Neural cell (in vitro differentiated cells): ENCODE results near the gene OR6N2. TPM values are rescaled to one million over a fixed set of nuclear protein-coding genes. Genes with fewer than 3 reads are reported as not detected.

Source experiments
- H2AFZ ChIP-seq: fragments of 200-600, 300-800 bp; sonication (generic), shearing (Covaris generic); 2 replicates; pipeline ENCODE4 v1.6.0; 2014; ENCODE audit warnings: low read depth, mild to moderate bottlenecking, antibody characterized with exemption, low read length, moderate library complexity
- H3F3A ChIP-seq: fragments of 200-600 bp; shearing (Covaris generic); 2 replicates; pipeline ENCODE4 v1.6.1; 2016; ENCODE audit warnings: mild to moderate bottlenecking, moderate library complexity, mixed read lengths, antibody characterized with exemption, low read length; ENCODE audit not compliant: insufficient read depth, poor library complexity, severe bottlenecking
- H3K27ac ChIP-seq: fragments of 200-600, 300-800 bp; sonication (generic), shearing (Covaris generic); 2 replicates; pipeline ENCODE4 v1.5.1; 2014; ENCODE audit warnings: mild to moderate bottlenecking, low read length, moderate library complexity
- H3K27me3 ChIP-seq: fragments of 300-800, 200-600 bp; sonication (generic), shearing (Covaris generic); 2 replicates; pipeline ENCODE4 v1.6.0; 2014; ENCODE audit warnings: mild to moderate bottlenecking, low read depth, low read length, moderate library complexity; ENCODE audit not compliant: insufficient read depth
- H3K36me3 ChIP-seq: fragments of 300-800, 200-600 bp; sonication (generic), shearing (Covaris generic); 2 replicates; pipeline ENCODE4 v1.5.1; 2014; ENCODE audit warnings: mild to moderate bottlenecking, antibody characterized with exemption, low read length, moderate library complexity; ENCODE audit not compliant: insufficient read depth
- H3K4me2 ChIP-seq: fragments of 300-800, 200-600 bp; sonication (generic), shearing (Covaris generic); 2 replicates; pipeline ENCODE4 v1.6.0; 2014; ENCODE audit warnings: mild to moderate bottlenecking, low read length
- H3K4me3 ChIP-seq: fragments of 300-800, 200-600 bp; sonication (generic), shearing (Covaris generic); 2 replicates; pipeline ENCODE4 v1.5.1; 2014; ENCODE audit warnings: mild to moderate bottlenecking, low read length, moderate library complexity
- H3K79me2 ChIP-seq: fragments of 200-600 bp; shearing (Covaris generic); replicated peaks from 2 replicates; pipeline ENCODE4 v1.6.0; 2014; ENCODE audit warnings: mild to moderate bottlenecking, low read length, moderate library complexity; ENCODE audit not compliant: insufficient read depth
- H3K9ac ChIP-seq: fragments of 300-800, 200-600 bp; sonication (generic), shearing (Covaris generic); 2 replicates; pipeline ENCODE4 v1.6.1; 2016; ENCODE audit warnings: mild to moderate bottlenecking, low read length, mixed read lengths
- H3K9me2 ChIP-seq: fragments of 200-600 bp; shearing (Covaris generic); 2 replicates; pipeline ENCODE4 v1.6.1; 2016; ENCODE audit warnings: mild to moderate bottlenecking, low read length, mixed read lengths; ENCODE audit not compliant: insufficient read depth
- H3K9me3 ChIP-seq: fragments of 200-600, 300-800 bp; sonication (generic), shearing (Covaris generic); 2 replicates; pipeline ENCODE4 v1.6.1; 2016; ENCODE audit warnings: mild to moderate bottlenecking, mixed run types, low read length, moderate library complexity, mixed read lengths
- H4K20me1 ChIP-seq: fragments of 200-600 bp; shearing (Covaris generic); 2 replicates; pipeline ENCODE4 v1.6.1; 2016; ENCODE audit warnings: mild to moderate bottlenecking, mixed run types; ENCODE audit not compliant: insufficient read depth
- EP300 ChIP-seq: fragments of 450-650 bp; conservative IDR thresholded peaks from 2 replicates; pipeline ENCODE4 v1.6.1; 2014; ENCODE audit warnings: antibody characterized with exemption, mild to moderate bottlenecking, moderate library complexity; ENCODE audit not compliant: poor library complexity, severe bottlenecking
- EZH2 ChIP-seq: fragments of 200-600, 300-800 bp; shearing (Covaris generic), sonication (generic); IDR thresholded peaks from 2 replicates; pipeline ENCODE4 v1.6.1; 2014; ENCODE audit warnings: antibody characterized with exemption, low read length, borderline replicate concordance, mild to moderate bottlenecking; ENCODE audit not compliant: insufficient read depth, poor library complexity, severe bottlenecking
- MXI1 ChIP-seq: fragments of 450-650 bp; conservative IDR thresholded peaks from 2 replicates; pipeline ENCODE4 v1.6.1; 2014; ENCODE audit warnings: antibody characterized with exemption, mild to moderate bottlenecking; ENCODE audit not compliant: poor library complexity, severe bottlenecking
- SMC3 ChIP-seq: fragments of 450-650 bp; conservative IDR thresholded peaks from 2 replicates; pipeline ENCODE4 v1.6.1; 2014; ENCODE audit warnings: antibody characterized with exemption, mild to moderate bottlenecking, moderate library complexity; ENCODE audit not compliant: poor library complexity
- TAF1 ChIP-seq: IDR thresholded peaks from 2 replicates; pipeline ENCODE4 v1.6.1; 2012; ENCODE audit warnings: low read depth
- polyA minus RNA-seq: library from RNA; depleted of rRNA, polyadenylated mRNA; stranded (reverse); fragments of >200 nt; gene quantifications from 2 replicates; pipeline ENCODE4 v1.2.3, GENCODE V29; 2014
- polyA plus RNA-seq: library from polyadenylated mRNA; depleted of rRNA; stranded (reverse); fragments of >200 nt; gene quantifications from 2 replicates; pipeline ENCODE4 v1.2.3, GENCODE V29; 2014
- TF ChIP-seq, protein P1 (sequence below): IDR thresholded peaks from 2 replicates; pipeline ENCODE4 v1.6.1; 2012; ENCODE audit warnings: borderline replicate concordance
- TF ChIP-seq, protein P2 (sequence below): fragments of 450-650 bp; IDR thresholded peaks from 2 replicates; pipeline ENCODE4 v1.5.1; 2014; ENCODE audit warnings: antibody characterized with exemption, mild to moderate bottlenecking, moderate library complexity; ENCODE audit not compliant: poor library complexity, severe bottlenecking

Gene OR6N2, protein sequence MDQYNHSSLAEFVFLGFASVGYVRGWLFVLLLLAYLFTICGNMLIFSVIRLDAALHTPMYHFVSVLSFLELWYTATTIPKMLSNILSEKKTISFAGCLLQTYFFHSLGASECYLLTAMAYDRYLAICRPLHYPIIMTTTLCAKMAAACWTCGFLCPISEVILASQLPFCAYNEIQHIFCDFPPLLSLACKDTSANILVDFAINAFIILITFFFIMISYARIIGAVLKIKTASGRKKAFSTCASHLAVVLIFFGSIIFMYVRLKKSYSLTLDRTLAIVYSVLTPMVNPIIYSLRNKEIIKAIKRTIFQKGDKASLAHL
- polyA plus RNA-seq = not detected in 2 replicates
- polyA minus RNA-seq = not detected in 2 replicates

DNA sequence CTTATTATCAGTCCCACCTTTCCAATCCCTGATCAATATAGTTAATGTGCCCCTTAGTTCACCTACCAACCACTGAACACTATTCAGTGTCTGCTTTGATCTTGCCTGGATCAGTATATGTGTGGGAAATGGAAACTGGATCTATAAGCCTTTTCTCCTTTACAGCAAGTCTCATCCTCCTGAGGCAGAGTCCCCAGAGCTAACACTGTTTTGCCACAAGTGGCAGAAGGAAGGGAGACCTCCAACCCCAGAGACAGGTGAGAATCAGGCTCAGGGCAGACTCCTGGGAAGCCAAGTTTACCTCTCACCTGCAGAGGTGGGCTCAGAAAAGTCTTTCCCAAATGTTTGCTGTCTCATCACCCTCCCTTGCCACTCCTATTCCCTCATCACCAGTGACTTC, at the start of gene OR6N2:
TSS of gene OR6N2 (minus strand) at position 101 of the 400 bp plus-strand sequence. CDS start 3,569 bp downstream, outside the sequence.
- TF ChIP-seq TAF1 (no peak), EZH2 (no peak), MXI1 (no peak), EP300 (no peak), SMC3 (no peak)
- TF ChIP-seq, protein P1, sequence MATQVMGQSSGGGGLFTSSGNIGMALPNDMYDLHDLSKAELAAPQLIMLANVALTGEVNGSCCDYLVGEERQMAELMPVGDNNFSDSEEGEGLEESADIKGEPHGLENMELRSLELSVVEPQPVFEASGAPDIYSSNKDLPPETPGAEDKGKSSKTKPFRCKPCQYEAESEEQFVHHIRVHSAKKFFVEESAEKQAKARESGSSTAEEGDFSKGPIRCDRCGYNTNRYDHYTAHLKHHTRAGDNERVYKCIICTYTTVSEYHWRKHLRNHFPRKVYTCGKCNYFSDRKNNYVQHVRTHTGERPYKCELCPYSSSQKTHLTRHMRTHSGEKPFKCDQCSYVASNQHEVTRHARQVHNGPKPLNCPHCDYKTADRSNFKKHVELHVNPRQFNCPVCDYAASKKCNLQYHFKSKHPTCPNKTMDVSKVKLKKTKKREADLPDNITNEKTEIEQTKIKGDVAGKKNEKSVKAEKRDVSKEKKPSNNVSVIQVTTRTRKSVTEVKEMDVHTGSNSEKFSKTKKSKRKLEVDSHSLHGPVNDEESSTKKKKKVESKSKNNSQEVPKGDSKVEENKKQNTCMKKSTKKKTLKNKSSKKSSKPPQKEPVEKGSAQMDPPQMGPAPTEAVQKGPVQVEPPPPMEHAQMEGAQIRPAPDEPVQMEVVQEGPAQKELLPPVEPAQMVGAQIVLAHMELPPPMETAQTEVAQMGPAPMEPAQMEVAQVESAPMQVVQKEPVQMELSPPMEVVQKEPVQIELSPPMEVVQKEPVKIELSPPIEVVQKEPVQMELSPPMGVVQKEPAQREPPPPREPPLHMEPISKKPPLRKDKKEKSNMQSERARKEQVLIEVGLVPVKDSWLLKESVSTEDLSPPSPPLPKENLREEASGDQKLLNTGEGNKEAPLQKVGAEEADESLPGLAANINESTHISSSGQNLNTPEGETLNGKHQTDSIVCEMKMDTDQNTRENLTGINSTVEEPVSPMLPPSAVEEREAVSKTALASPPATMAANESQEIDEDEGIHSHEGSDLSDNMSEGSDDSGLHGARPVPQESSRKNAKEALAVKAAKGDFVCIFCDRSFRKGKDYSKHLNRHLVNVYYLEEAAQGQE = no peak
- TF ChIP-seq, protein P2, sequence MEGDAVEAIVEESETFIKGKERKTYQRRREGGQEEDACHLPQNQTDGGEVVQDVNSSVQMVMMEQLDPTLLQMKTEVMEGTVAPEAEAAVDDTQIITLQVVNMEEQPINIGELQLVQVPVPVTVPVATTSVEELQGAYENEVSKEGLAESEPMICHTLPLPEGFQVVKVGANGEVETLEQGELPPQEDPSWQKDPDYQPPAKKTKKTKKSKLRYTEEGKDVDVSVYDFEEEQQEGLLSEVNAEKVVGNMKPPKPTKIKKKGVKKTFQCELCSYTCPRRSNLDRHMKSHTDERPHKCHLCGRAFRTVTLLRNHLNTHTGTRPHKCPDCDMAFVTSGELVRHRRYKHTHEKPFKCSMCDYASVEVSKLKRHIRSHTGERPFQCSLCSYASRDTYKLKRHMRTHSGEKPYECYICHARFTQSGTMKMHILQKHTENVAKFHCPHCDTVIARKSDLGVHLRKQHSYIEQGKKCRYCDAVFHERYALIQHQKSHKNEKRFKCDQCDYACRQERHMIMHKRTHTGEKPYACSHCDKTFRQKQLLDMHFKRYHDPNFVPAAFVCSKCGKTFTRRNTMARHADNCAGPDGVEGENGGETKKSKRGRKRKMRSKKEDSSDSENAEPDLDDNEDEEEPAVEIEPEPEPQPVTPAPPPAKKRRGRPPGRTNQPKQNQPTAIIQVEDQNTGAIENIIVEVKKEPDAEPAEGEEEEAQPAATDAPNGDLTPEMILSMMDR = no peak
- Histone ChIP-seq H3K79me2 (no peaks in the 10 kb centered on the region), H3K36me3 (no peaks in the 10 kb centered on the region), H2AFZ (no peak within 1 kb of the TSS), H3K4me2 (no peak within 1 kb of the TSS), H3K9ac (no peak within 1 kb of the TSS), H3K9me3 (no peaks in the 10 kb centered on the region), H3K9me2 (no peaks in the 10 kb centered on the region), H3K4me3 (no peak within 1 kb of the TSS), H3K27ac (no peak within 1 kb of the TSS), H3K27me3 (no peaks in the 10 kb centered on the region), H3F3A (no peaks in the 10 kb centered on the region), H4K20me1 (no peaks in the 10 kb centered on the region)

DNA sequence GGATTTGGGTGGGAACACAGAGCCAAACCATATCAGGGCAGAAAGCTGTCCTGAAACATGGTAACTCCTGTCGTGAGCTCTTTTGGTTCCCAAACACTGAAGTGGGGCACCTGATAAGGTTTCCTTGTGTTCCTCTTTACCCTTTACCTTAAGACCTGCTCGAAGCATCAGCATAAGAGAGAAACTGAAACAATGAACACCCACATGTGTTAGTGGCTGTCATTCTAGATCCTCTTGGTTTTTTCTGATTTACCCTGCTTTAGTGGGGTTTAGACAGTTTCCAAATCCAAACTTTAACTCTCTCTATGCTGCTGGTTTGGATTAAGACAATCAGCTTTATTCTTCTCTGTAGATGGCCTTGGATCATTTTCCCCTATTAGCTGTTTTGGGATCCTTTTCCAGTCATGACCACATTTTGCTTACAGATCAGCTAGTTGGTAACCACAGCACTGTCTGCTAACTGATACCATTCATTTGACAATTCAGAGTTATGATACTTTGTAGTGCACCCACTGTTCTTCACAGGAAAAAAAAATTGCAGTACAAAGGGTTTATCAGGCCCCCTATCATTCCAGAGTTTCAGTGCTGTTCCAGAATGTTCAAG, 49.2 kb upstream of the OR6N2 start:
- no peak overlapping the region for H2AFZ ChIP-seq
- H3K36me3 ChIP-seq = no peaks in the 10 kb centered on the region
- no peak overlapping the region for H3K4me2 ChIP-seq
- H3K9ac ChIP-seq = no peak overlapping the region
- TF ChIP-seq, protein P2 = no peak
- no peaks in the 10 kb centered on the region for H4K20me1 ChIP-seq
- H3K9me3 ChIP-seq = no peaks in the 10 kb centered on the region
- H3K27ac ChIP-seq = no peak overlapping the region
- H3K4me3 ChIP-seq = no peak overlapping the region
- H3F3A ChIP-seq = no peaks in the 10 kb centered on the region
- H3K27me3 ChIP-seq = no peaks in the 10 kb centered on the region
- no peaks in the 10 kb centered on the region for H3K79me2 ChIP-seq
- H3K9me2 ChIP-seq = no peaks in the 10 kb centered on the region
